SU-DHL-6 (cell line): ENCODE data around the gene WNT2B.

ENCODE experiments used
- H2AFZ ChIP-seq: fragments of 200-600 bp; sonication (generic); 2 replicates; pipeline ENCODE4 v1.6.1; 2014; ENCODE audit warnings: low read depth, mild to moderate bottlenecking, moderate library complexity, mixed read lengths, antibody characterized with exemption, low read length; ENCODE audit not compliant: severe bottlenecking
- H3F3A ChIP-seq: fragments of 200-600 bp; shearing (Covaris generic); 2 replicates; pipeline ENCODE4 v1.6.0; 2016; ENCODE audit warnings: antibody characterized with exemption, mild to moderate bottlenecking; ENCODE audit not compliant: insufficient read depth
- H3K27ac ChIP-seq: fragments of 200-600 bp; sonication (generic); 2 replicates; pipeline ENCODE4 v1.5.1; 2016; ENCODE audit warnings: low read depth, mild to moderate bottlenecking, low read length, moderate library complexity, mixed read lengths
- H3K27me3 ChIP-seq: fragments of 200-600 bp; sonication (generic), shearing (Covaris generic); 2 replicates; pipeline ENCODE4 v1.6.0; 2014; ENCODE audit warnings: mild to moderate bottlenecking, low read length
- H3K36me3 ChIP-seq: fragments of 200-600 bp; sonication (generic); 2 replicates; pipeline ENCODE4 v1.6.1; 2014; ENCODE audit warnings: mild to moderate bottlenecking, low read length, mixed read lengths
- H3K4me2 ChIP-seq: fragments of 300-600, 200-600 bp; shearing (Covaris generic), sonication (generic); 2 replicates; pipeline ENCODE4 v1.6.0; 2014; ENCODE audit warnings: low read length, low read depth, mild to moderate bottlenecking; ENCODE audit not compliant: poor library complexity, severe bottlenecking
- H3K4me3 ChIP-seq: fragments of 200-600 bp; sonication (generic); 2 replicates; pipeline ENCODE4 v1.5.1; 2014; ENCODE audit warnings: antibody characterized with exemption, low read length, mild to moderate bottlenecking, mixed read lengths; ENCODE audit not compliant: insufficient read depth, poor library complexity, severe bottlenecking
- H3K79me2 ChIP-seq: fragments of 200-600 bp; sonication (generic); 2 replicates; pipeline ENCODE4 v1.6.1; 2014; ENCODE audit warnings: mild to moderate bottlenecking, low read length, moderate library complexity; ENCODE audit not compliant: insufficient read depth
- H3K9ac ChIP-seq: fragments of 200-600 bp; sonication (generic); 2 replicates; pipeline ENCODE4 v1.7.0; 2014; ENCODE audit warnings: mild to moderate bottlenecking, low read length
- H3K9me2 ChIP-seq: fragments of 200-600 bp; sonication (generic); replicated peaks from 2 replicates; pipeline ENCODE4 v1.6.1; 2014; ENCODE audit warnings: low read length; ENCODE audit not compliant: insufficient read depth
- H3K9me3 ChIP-seq: fragments of 200-600 bp; sonication (generic); 2 replicates; pipeline ENCODE4 v1.6.1; 2014; ENCODE audit warnings: low read length, mixed read lengths; ENCODE audit not compliant: insufficient read depth
- H4K20me1 ChIP-seq: fragments of 200-600 bp; sonication (generic); 2 replicates; pipeline ENCODE4 v1.6.1; 2014; ENCODE audit warnings: low read depth, mild to moderate bottlenecking, antibody characterized with exemption, low read length, moderate library complexity, mixed read lengths
- CTCF ChIP-seq: fragments of 200-600 bp; sonication (generic); IDR thresholded peaks from one replicate; pipeline ENCODE4 v1.5.1; 2017; ENCODE audit warnings: antibody characterized with exemption, mild to moderate bottlenecking, low read length, moderate library complexity; ENCODE audit not compliant: insufficient read depth, poor library complexity, severe bottlenecking
- EZH2phosphoT487 ChIP-seq: fragments of 200-600 bp; sonication (generic), shearing (Covaris generic); conservative IDR thresholded peaks from 2 replicates; pipeline ENCODE4 v1.6.1; 2018; ENCODE audit warnings: mild to moderate bottlenecking, antibody characterized with exemption, low read length, moderate library complexity, mixed read lengths

The WNT2B gene

GRCh38 chr1:112529301-112529700 is 20.5 kb downstream of the WNT2B start:
- H3K4me3 ChIP-seq: no peak overlapping the region
- no peaks in the 10 kb centered on the region for H4K20me1 ChIP-seq
- no peaks in the 10 kb centered on the region for H3F3A ChIP-seq
- no peak overlapping the region for H3K9ac ChIP-seq
- no peak for TF ChIP-seq EZH2phosphoT487
- TF ChIP-seq CTCF: no peak
- H3K4me2 ChIP-seq: no peak overlapping the region
- H2AFZ ChIP-seq: no peak overlapping the region
- no peaks in the 10 kb centered on the region for H3K36me3 ChIP-seq
- no peaks in the 10 kb centered on the region for H3K9me2 ChIP-seq
- no peaks in the 10 kb centered on the region for H3K27me3 ChIP-seq
- no peaks in the 10 kb centered on the region for H3K9me3 ChIP-seq
- no peak overlapping the region for H3K27ac ChIP-seq
- H3K79me2 ChIP-seq: no peaks in the 10 kb centered on the region

GRCh38 chr1:112530832-112531231 is 22.1 kb downstream of the WNT2B start:
- no peak overlapping the region for H2AFZ ChIP-seq

GRCh38 chr1:112532064-112532463 is 23.3 kb downstream of the WNT2B start:
- Histone ChIP-seq H3K9ac (no peak overlapping the region), H3K4me2 (no peak overlapping the region), H4K20me1 (no peaks in the 10 kb centered on the region), H2AFZ (no peak overlapping the region), H3K27me3 (no peaks in the 10 kb centered on the region), H3K79me2 (no peaks in the 10 kb centered on the region), H3K9me3 (no peaks in the 10 kb centered on the region), H3K4me3 (no peak overlapping the region), H3K27ac (no peak overlapping the region), H3K36me3 (no peaks in the 10 kb centered on the region), H3K9me2 (no peaks in the 10 kb centered on the region), H3F3A (no peaks in the 10 kb centered on the region)
- TF ChIP-seq EZH2phosphoT487 (no peak), CTCF (no peak)

More at GRCh38 chr1:112530832-112531231, 22.1 kb downstream of the WNT2B start:
- Histone ChIP-seq H3K9me3 (no peaks in the 10 kb centered on the region), H3K36me3 (no peaks in the 10 kb centered on the region), H3K9me2 (no peaks in the 10 kb centered on the region), H3K27ac (no peak overlapping the region), H3K4me3 (no peak overlapping the region), H3K27me3 (no peaks in the 10 kb centered on the region), H3F3A (no peaks in the 10 kb centered on the region), H3K9ac (no peak overlapping the region), H4K20me1 (no peaks in the 10 kb centered on the region), H3K4me2 (no peak overlapping the region), H3K79me2 (no peaks in the 10 kb centered on the region)
- TF ChIP-seq EZH2phosphoT487 (no peak), CTCF (no peak)
